Left lung (tissue), 10 donors: ENCODE results near the gene ATP1B1. TPM values are rescaled to one million over a fixed set of nuclear protein-coding genes. Genes with fewer than 3 reads are reported as not detected.

ENCODE experiments used
- ATAC-seq: fragments of 200-7000 bp; cut with Tn5 transposase; one replicate; pipeline ENCODE4 v1.9.1; 2020; ENCODE audit warnings: moderate library complexity
- DNase-seq, 4 donors: peaks; one replicate each; pipeline ENCODE4 v3.0.0-alpha.2; 2013 to 2020
- H3K27ac ChIP-seq, 2 donors: fragments of 200-600 bp; sonication (generic) in 1 of 2; one replicate each; pipeline versions ENCODE4 v1.5.0 to v1.8.0; 2020 to 2021
- H3K27me3 ChIP-seq, 2 donors: fragments of 200-600 bp; sonication (generic) in 1 of 2; one replicate each; pipeline versions ENCODE4 v1.5.0 to v1.8.0; 2020 to 2021
- H3K36me3 ChIP-seq, 2 donors: fragments of 200-600 bp; sonication (generic) in 1 of 2; one replicate each; pipeline versions ENCODE4 v1.5.0 to v1.8.0; 2020 to 2021
- H3K4me1 ChIP-seq, 2 donors: fragments of 200-600 bp; one replicate each; pipeline ENCODE4 v1.8.0; 2021
- H3K4me3 ChIP-seq, 2 donors: fragments of 200-600 bp; sonication (generic) in 1 of 2; one replicate each; pipeline versions ENCODE4 v1.5.0 to v1.8.0; 2020 to 2021; ENCODE audit warnings: mild to moderate bottlenecking in 1 of 2
- H3K9me3 ChIP-seq, 2 donors: fragments of 200-600 bp; sonication (generic) in 1 of 2; one replicate each; pipeline versions ENCODE4 v1.5.0 to v1.8.0; 2020 to 2021
- intact Hi-C, 2 donors: fragments of 100-400 bp; cut with DNase I; formaldehyde crosslinking; loops; one replicate each; pipeline versions ENCODE4 v1.11.2 to v1.14.2; 2022
- polyA plus RNA-seq, 6 donors: library from polyadenylated mRNA; unstranded; fragments of 120-200 nt; gene quantifications; one replicate each; pipeline ENCODE4 v1.2.1, GENCODE V29; 2013; ENCODE audit not compliant: insufficient read length in 6 of 6
- total RNA-seq, 2 donors: library from RNA; stranded (reverse); fragmentation: NEBNext Ultra II Directional; extraction: Animal tissue kit (Norgen Biotek cat#: 25700); gene quantifications; one replicate each; pipeline ENCODE4 v1.2.1, GENCODE V29; 2021
- TF ChIP-seq, protein P1 (sequence below), 2 donors: fragments of 200-600 bp; sonication (generic) in 1 of 2; IDR thresholded peaks; one replicate each; pipeline versions ENCODE4 v1.5.0 to v1.8.0; 2021; ENCODE audit warnings: antibody characterized with exemption in 2 of 2
- donor health status: DM: no; HTN: yes; CAD: no.
- donor health status: DM: no; HTN: no; CAD: no.

ATP1B1 gene
- total and polyA plus RNA-seq, 8 donors, result 128 to 295 (median 165) TPM

DNA sequence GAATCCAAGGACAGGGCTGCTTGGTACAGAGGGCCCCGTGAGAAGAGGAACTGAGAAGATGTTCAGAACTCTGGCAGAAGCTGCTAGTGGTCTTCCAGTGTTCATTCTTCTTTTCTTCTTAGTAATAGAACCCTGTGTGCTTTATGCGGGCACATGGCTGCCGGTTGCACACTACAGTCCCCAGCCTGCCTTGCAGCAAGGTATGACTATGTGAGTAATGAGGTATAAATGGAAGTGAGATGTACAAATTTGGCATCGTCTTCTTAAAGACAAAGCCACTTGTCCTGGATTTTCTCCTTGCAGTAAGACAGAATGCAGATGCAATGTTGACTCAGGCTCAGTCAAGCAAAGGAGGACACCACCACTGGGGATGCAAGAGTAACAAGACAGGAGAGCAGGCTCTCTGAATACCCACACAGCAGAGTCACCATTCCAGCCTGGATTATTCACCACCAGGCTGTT lies 15.0 kb upstream of the ATP1B1 start:
- H3K27me3 ChIP-seq, result no peaks in the 10 kb centered on the region
- TF ChIP-seq, protein P1, sequence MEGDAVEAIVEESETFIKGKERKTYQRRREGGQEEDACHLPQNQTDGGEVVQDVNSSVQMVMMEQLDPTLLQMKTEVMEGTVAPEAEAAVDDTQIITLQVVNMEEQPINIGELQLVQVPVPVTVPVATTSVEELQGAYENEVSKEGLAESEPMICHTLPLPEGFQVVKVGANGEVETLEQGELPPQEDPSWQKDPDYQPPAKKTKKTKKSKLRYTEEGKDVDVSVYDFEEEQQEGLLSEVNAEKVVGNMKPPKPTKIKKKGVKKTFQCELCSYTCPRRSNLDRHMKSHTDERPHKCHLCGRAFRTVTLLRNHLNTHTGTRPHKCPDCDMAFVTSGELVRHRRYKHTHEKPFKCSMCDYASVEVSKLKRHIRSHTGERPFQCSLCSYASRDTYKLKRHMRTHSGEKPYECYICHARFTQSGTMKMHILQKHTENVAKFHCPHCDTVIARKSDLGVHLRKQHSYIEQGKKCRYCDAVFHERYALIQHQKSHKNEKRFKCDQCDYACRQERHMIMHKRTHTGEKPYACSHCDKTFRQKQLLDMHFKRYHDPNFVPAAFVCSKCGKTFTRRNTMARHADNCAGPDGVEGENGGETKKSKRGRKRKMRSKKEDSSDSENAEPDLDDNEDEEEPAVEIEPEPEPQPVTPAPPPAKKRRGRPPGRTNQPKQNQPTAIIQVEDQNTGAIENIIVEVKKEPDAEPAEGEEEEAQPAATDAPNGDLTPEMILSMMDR (IDR thresholded peaks at IDR 0.05), result no peak
- intact Hi-C loops, result no loop called here
- H3K4me1 ChIP-seq, result no peaks in the 10 kb centered on the region
- ATAC-seq (no peak), DNase-seq (no peak)
- H3K9me3 ChIP-seq, result no peaks in the 10 kb centered on the region
- H3K36me3 ChIP-seq, result no peaks in the 10 kb centered on the region
- no peak overlapping the region for H3K4me3 ChIP-seq
- no peak overlapping the region for H3K27ac ChIP-seq

DNA sequence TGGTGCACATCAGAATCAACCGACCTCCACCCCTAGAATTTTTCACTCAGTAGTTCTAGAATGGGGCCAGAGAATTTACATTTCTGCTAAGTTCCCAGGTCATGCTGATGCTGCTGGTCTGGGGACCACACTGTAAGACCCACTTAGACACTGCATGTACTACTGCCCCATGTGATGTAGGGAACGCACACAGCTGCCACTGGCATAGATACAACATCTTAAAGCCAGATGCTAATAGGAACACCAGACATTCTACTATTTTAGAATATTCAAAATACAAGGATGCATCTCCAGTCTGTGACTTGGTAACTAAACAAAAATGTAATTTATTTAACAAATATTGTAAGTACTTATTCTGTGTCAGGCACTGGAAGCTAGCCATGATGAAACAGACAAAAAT lies 14.1 kb upstream of the ATP1B1 start:
- TF ChIP-seq, protein P1 (IDR thresholded peaks at IDR 0.05), result no peak
- Histone ChIP-seq H3K27me3 (no peaks in the 10 kb centered on the region), H3K4me3 (no peak overlapping the region), H3K4me1 (no peaks in the 10 kb centered on the region), H3K9me3 (no peaks in the 10 kb centered on the region), H3K27ac (no peak overlapping the region), H3K36me3 (no peaks in the 10 kb centered on the region)
- DNase-seq, result no peak
- intact Hi-C loops, result no loop called here
- ATAC-seq, result no peak

DNA sequence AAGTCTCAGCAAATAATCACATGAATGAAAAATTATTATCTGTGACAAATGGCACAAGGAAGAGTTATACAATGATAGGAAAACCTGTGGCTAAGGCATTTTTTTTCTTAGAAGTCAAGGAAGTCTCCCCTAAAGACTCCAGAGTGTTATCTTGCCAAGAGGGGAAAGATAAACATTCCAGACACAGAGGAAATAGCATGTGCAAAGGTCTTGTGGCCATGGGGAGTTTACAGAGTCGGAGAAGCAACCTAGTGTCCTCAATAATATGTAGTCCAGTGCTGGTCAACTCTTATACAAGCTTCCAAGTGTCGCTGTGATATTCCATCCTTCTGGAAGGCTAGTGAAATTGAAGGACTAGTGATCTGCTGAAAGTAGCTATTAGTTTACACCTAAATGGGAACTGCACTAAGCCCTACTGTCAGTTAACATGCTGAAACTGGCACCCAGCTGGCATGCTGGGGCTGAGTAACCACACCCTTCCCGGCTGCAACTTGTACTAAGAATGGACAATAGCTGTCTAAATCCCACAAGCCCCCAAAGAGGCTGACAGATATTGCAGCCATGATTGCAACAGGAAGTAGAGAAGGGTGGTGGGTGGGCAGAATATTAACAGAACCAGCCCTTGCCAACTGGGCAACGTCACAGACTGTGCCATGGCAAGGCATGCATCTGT lies 11.5 kb upstream of the ATP1B1 start:
- H3K27me3 ChIP-seq, result no peaks in the 10 kb centered on the region
- TF ChIP-seq, protein P1 (IDR thresholded peaks at IDR 0.05), result no peak
- no peaks in the 10 kb centered on the region for H3K4me1 ChIP-seq
- ATAC-seq, result no peak
- no peak overlapping the region for H3K4me3 ChIP-seq
- no peaks in the 10 kb centered on the region for H3K9me3 ChIP-seq
- H3K27ac ChIP-seq, result no peak overlapping the region
- intact Hi-C loops, result no loop called here
- no peaks in the 10 kb centered on the region for H3K36me3 ChIP-seq
- no peak for DNase-seq

DNA sequence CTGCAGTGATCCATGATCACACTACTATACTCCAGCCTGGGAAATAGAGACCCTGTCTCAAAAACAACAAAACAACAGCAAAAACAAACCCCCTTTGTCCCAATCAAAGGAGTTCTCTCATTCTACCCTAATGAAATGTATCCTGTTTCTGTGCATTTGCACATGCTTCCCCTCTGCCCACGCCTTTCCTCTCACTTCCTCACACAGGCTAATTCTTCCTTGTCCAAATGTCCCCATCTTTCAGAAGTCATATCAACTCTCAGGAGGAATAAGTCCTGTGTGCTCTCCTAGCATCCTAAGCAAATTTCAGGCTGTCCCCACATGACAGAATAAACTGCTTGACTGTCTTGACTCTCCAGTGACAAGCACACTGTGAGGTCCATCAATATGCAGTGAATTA lies 8.1 kb upstream of the ATP1B1 start:
- no peak overlapping the region for H3K4me3 ChIP-seq
- H3K27me3 ChIP-seq, result no peaks in the 10 kb centered on the region
- H3K36me3 ChIP-seq, result no peaks in the 10 kb centered on the region
- DNase-seq (no peak), ATAC-seq (no peak)
- peaks cover 0 to 10% of the 10 kb centered on the region in 2 donors for H3K4me1 ChIP-seq
- H3K9me3 ChIP-seq, result no peaks in the 10 kb centered on the region
- no peak overlapping the region for H3K27ac ChIP-seq
- intact Hi-C loops, result no loop called here
- TF ChIP-seq, protein P1 (IDR thresholded peaks at IDR 0.05), result no peak

DNA sequence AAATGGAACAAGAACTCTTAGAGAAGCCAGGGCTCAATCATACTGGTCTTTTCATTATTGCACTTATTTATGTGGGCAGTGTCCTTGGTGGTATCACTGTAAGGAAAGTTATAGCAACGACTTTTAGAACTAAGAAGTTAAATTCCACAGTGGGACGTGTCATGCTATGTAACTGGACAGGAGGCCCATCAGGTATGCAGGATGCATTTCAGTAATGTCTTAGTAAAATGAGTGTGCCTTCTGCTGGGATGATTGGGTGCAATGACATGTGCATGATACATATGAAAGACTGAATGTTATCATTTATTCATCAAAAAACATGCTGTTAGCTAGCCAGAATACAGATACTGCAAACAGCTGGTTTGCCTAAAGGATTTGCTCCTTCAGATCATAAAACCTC lies 6.9 kb upstream of the ATP1B1 start:
- Histone ChIP-seq H3K36me3 (no peaks in the 10 kb centered on the region), H3K4me1 (peaks cover 0 to 10% of the 10 kb centered on the region in 2 donors), H3K27ac (no peak overlapping the region), H3K9me3 (no peaks in the 10 kb centered on the region), H3K27me3 (peaks cover 0 to 8% of the 10 kb centered on the region in 2 donors), H3K4me3 (no peak overlapping the region)
- ATAC-seq (no peak), DNase-seq (no peak)
- TF ChIP-seq, protein P1 (IDR thresholded peaks at IDR 0.05), result no peak
- intact Hi-C loops, result no loop called here
